GM12872 (cell line): ENCODE measurements around the gene AFAP1L2.

Experiments used
- TF ChIP-seq, protein P1 (sequence below): IDR thresholded peaks from 3 replicates; pipeline ENCODE4 v1.5.1; 2011; ENCODE audit warnings: low read depth, mild to moderate bottlenecking, low read length, moderate library complexity; ENCODE audit not compliant: insufficient read depth

AFAP1L2 gene

DNA sequence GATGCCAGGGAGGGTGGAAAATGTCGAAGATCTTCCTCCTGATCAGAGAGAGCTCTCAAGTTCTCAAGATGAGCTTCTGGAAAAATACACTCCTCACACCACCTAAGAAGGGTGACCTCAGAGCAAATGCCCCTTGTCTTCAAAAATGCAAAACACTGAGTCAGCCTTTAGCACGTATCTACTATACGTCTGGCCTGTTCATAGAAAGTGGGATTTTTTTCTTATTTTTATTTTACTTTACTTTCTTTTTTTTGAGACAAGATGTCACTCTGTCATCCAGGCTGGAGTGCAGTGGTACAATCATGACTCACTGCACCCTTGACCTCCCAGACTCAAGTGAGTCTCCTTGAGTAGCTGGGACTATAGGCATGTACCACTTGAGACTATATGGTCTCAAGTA, 57.1 kb downstream of the AFAP1L2 start:
- TF ChIP-seq, protein P1, sequence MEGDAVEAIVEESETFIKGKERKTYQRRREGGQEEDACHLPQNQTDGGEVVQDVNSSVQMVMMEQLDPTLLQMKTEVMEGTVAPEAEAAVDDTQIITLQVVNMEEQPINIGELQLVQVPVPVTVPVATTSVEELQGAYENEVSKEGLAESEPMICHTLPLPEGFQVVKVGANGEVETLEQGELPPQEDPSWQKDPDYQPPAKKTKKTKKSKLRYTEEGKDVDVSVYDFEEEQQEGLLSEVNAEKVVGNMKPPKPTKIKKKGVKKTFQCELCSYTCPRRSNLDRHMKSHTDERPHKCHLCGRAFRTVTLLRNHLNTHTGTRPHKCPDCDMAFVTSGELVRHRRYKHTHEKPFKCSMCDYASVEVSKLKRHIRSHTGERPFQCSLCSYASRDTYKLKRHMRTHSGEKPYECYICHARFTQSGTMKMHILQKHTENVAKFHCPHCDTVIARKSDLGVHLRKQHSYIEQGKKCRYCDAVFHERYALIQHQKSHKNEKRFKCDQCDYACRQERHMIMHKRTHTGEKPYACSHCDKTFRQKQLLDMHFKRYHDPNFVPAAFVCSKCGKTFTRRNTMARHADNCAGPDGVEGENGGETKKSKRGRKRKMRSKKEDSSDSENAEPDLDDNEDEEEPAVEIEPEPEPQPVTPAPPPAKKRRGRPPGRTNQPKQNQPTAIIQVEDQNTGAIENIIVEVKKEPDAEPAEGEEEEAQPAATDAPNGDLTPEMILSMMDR = no peak

DNA sequence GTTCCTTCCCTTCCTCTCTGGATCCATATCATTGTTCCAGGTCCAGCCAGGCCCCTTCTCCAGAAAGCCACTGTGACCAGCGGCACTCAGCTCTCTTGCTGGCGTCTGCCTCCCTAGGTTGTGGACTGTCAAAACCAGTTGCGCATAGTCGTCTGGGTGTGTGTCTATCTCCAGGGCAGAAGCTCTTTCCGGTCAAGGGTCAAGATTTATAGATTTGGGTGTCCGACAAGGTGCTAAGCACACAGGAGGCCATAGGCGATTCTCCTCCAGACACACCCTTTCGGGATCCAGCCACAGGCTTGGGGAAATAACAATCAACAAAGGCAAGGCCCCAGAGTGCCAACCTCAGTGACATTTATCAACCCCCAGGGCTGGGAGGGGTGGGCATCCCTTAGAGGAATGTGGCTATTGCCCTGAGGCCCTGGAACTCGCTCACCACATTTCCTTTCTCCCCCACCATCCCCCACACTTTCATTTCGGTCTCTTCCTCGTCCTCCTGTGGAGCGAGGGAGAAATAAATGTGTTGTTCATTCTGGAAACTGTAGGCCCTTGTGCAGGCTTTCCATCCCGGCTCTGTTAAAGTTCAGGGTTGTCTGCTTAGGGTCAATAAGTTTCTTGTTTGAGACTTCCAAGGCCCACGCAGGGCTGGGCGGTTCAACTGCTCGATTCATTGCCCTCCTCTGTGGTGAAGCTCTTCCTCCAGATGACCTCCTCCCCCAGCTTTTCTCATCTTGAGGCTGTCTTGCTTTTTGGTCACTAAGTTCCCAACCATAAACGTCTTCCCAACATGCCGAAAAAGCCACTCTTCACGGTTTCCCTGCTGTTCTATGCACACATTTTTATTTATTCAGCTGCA, 57.9 kb downstream of the AFAP1L2 start:
- TF ChIP-seq, protein P1 = no peak

DNA sequence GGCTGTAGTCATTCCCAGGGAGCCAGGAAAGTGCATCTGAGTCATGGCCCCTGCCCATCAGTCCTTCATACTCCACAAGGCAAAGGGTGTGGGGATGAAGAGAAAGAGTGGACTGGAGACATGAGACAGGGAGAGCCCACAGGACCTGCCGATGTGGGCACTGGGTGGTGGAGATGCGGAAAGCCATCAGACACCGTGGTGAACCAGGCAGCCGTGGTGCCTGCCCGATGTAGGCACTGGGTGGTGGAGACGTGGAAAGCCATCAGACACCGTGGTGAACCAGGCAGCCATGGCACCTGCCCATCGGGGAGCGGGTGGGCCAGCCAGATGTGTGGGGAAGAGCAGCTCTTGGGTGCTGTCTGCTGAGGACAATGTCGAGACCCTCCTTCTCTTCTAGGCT, 58.6 kb downstream of the AFAP1L2 start:
- TF ChIP-seq, protein P1 = no peak

DNA sequence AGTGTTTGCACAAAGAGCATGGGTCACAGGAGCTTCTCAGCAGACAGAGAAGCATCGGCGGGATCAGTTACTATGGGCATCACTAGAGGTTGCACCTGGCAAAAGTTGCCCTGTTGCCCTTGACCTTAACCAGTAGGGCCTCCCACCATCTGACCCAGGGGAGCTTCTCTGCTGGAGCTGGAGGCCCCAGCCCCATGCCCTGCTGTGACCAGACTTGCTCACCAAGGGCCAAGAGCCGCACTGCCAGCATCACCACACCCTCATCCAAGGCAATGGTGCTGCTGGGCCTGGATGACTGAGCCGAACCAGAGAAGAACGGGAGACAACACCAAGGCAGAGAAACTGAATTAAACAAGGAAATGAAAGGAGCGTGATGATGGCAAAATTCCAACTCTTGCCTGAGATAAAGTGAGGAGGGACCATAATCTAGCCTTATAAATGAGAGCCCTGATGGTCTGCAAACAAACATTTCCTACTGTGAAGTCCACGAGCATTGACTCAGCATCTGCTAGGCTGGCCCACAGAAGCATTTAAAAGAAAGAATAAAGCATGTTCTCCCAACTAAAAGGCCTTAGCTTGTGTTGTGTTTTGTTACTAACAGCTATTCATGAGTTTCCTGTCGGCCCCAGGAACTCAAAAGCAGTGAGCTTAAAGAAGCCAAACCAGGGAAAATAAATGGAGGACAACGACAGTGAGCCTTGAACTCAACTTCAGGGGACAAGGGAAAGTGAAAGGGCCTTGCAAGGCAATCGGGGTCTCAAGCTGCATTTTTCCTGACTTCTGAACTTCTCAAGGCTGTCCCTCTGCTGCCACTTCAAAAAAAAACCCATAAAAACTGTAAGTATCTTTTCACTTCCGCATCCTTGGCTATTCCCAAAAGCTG, 60.4 kb downstream of the AFAP1L2 start:
- TF ChIP-seq, protein P1 = no peak

DNA sequence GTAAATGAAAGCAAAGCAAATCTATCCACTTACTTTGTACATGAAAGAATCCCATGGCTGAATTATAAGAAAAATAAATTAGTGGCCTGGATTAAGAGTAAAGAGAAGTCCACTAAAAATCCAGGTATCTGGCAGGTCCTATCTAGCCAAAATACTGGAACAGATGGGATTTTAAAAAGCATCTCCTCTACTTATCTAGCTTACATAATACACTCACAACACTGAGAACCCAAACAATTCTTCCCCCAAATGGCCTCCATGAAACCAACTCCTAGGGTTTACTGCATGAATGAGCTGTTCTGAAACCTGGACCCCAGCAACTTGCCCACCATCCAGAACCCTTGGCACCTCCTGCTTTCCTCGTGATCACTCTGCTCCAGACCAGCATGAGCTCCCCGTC, 61.3 kb downstream of the AFAP1L2 start:
- TF ChIP-seq, protein P1 = no peak

DNA sequence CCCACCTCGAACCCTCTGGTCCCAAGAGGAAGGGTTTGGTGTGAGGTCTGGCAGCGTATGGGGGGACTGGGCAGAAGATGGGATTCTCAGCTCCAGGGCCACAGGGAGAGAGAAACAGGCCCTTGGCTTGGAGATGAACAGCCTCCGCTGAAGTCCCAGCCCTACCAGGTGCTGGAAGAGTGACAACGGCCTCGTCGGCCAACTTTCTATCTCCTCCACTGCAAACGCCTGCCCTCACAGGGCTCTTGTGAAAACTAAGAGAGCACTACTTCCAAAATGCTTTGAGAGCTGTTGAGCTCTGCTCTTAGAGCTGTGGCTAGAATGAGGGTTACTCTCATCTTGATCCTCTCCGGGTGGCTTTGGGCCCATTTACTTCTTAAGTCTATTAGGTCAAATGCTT, 63.5 kb downstream of the AFAP1L2 start:
- TF ChIP-seq, protein P1 = no peak
